ENCODE results near the gene DNASE2. TPM values are rescaled to one million over a fixed set of nuclear protein-coding genes. Genes with fewer than 3 reads are reported as not detected.

DNASE2 gene
- total RNA-seq, 1 donor from 2014 or later, result 23.6 TPM

DNA sequence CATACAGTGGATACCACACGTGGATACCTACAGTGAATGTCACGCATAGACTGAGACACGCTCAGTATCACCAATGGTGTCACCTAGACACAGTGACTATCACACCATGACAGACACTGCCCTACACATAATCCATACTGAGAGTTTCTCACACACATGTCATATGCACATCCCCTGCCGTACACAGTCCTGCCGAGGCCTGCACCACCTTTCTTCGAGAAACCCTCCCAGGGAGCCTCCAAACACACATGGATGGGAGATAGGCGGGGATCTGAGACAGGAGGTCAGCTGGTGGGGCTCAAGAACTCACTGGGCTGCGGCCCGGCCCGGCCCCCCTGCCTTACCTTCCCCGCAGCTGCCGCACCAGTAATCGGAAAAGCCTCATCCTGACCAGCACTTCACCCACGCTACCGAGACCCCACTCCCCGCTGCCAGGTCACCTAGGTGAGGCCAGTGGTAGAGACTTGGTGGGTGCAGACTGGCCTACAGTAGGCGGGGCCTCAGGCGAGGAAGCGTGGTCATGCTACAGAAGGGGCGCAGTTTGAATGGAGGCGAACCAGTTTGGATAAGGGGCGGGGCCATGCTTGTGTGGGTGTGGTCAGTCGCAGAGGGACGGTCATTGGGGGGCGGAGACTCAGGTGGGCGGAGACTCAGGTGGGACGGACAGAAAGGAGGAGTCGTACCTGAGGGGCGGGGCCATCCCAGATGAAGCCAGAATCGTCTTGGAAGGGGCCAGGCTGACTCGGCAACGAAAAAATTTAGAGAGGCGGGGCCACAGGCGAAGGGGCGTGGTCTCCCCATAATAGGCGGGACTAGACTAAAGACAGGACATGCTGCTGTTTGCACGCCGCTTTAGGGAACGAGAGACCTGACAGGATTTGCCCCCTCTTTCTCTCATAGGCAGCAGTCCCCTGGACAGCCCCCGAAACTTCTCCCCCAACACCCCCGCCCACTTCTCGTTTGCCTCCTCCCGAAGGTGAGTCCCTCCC, 40.9 kb downstream of the DNASE2 start:
- peaks cover 35% of the 10 kb centered on the region for H3K27me3 ChIP-seq
- H3K9me3 ChIP-seq, result no peaks in the 10 kb centered on the region
- H3K36me3 ChIP-seq, result no peaks in the 10 kb centered on the region
- H3K4me1 ChIP-seq, result peaks cover 9% of the 10 kb centered on the region
- no peak overlapping the region for H3K4me3 ChIP-seq
- no peak overlapping the region for H3K27ac ChIP-seq
- intact Hi-C loops (cut with DNase I), result no loop called here
- TF ChIP-seq POLR2A (IDR thresholded peaks at IDR 0.05) (no peak), POLR2AphosphoS5 (IDR thresholded peaks at IDR 0.05; ENCODE audit: insufficient read depth in 1 of 2, low read depth in 1 of 2) (no peak)
- TF ChIP-seq, protein P1, sequence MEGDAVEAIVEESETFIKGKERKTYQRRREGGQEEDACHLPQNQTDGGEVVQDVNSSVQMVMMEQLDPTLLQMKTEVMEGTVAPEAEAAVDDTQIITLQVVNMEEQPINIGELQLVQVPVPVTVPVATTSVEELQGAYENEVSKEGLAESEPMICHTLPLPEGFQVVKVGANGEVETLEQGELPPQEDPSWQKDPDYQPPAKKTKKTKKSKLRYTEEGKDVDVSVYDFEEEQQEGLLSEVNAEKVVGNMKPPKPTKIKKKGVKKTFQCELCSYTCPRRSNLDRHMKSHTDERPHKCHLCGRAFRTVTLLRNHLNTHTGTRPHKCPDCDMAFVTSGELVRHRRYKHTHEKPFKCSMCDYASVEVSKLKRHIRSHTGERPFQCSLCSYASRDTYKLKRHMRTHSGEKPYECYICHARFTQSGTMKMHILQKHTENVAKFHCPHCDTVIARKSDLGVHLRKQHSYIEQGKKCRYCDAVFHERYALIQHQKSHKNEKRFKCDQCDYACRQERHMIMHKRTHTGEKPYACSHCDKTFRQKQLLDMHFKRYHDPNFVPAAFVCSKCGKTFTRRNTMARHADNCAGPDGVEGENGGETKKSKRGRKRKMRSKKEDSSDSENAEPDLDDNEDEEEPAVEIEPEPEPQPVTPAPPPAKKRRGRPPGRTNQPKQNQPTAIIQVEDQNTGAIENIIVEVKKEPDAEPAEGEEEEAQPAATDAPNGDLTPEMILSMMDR (IDR thresholded peaks at IDR 0.05), result no peak
- no peak for DNase-seq (ENCODE audit: extremely low spot score in 2 of 2)

DNA sequence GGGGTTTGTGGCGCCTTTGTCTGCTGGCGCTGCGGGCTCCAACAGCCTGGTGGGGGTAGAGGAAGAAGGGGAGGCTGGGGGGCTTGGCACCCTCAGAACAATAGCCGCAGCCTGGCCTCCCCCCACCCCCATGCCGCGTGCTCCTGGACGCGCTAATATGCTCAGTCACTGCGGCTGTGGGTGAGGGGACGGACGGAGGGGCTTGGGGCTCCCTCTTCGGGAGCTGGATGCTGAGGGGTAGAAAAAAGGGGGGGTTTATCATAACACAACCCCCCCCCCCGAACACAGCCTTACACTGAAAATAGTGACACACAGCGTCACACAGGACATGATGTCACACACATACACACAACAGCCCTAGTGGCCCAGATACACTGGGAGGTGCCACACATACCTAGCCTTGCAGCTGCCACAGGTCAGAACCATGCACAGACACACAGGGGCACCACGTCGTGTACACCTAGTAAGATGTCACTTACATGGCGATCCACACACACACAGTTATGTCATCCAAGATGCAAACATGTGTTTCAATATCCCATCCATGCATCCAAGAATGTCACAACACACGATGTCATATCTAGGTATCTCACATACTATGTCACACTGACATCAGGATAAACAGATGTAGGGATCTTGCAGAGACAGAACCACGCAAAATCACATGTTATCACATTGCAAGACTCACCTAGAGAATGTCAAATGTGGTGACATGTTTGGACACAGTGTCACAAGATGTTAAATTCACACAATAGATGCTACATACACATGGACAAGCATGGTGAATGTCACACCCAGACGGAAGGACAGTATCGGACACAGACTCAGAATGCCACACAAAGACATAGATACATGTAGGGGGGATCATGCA, 42.1 kb downstream of the DNASE2 start:
- no peaks in the 10 kb centered on the region for H3K36me3 ChIP-seq
- peak overlapping the region; percentile 22 to 28 for H3K4me3 ChIP-seq
- no peak for DNase-seq (ENCODE audit: extremely low spot score in 2 of 2)
- H3K27ac ChIP-seq, result no peak overlapping the region
- H3K27me3 ChIP-seq, result peaks cover 39% of the 10 kb centered on the region
- peaks cover 13% of the 10 kb centered on the region for H3K4me1 ChIP-seq
- no peaks in the 10 kb centered on the region for H3K9me3 ChIP-seq
- TF ChIP-seq, protein P1 (IDR thresholded peaks at IDR 0.05), result no peak
- intact Hi-C loops (cut with DNase I), result no loop called here

DNA sequence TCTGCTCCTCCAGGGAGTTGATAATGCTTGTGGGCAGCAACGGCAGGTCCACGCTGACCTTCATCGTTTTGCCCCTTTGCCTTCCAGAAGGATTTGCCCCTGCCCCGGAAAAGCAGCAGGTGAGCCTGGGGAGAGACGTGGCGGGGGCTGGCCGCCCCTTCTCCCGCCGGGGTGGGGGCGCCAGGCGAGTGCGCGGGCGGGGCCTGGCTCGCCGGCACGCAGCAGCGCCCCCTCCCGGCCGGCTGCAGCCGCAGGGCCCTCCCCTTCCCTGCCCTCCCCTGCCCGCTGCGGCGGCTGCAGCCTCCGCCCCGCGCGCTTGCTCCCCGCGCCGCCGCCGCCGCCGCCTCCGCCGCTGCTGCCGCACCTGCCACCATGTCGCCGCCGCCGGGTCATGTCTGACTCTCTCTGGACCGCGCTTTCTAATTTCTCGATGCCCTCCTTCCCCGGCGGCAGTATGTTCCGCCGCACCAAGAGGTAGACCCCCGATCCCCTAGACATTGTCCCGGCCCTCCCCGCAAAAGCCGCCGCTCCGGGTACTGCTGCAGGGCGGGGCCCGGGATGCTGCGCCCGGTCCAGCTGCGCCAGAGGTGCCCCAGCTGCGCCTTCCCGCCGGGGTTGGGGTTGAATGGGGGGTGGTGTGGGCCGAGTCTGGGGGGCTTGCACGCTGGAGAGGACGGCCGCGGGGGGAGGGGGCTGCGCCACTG, 42.9 kb downstream of the DNASE2 start, which contains the start of gene MAST1:
Gene MAST1, plus strand, starts transcription at position 334 of the 704 bp plus-strand sequence. Its CDS starts 58 bp downstream, at position 392.
- Histone ChIP-seq H3K27me3 (peaks cover 43% of the 10 kb centered on the region), H3K9me3 (no peaks in the 10 kb centered on the region), H3K27ac (no peak within 1 kb of the TSS), H3K4me1 (peaks cover 21% of the 10 kb centered on the region), H3K36me3 (no peaks in the 10 kb centered on the region), H3K4me3 (peak within 1 kb of the TSS; percentile 22 to 28)
- TF ChIP-seq, protein P1 (IDR thresholded peaks at IDR 0.05), result no peak
- TF ChIP-seq POLR2AphosphoS5 (IDR thresholded peaks at IDR 0.05; ENCODE audit: insufficient read depth in 1 of 2, low read depth in 1 of 2), result no peak
- TF ChIP-seq POLR2A (IDR thresholded peaks at IDR 0.05), result no peak
- DNase-seq (ENCODE audit: extremely low spot score in 2 of 2), result no peak
- intact Hi-C loops (cut with DNase I), result no loop called here

DNA sequence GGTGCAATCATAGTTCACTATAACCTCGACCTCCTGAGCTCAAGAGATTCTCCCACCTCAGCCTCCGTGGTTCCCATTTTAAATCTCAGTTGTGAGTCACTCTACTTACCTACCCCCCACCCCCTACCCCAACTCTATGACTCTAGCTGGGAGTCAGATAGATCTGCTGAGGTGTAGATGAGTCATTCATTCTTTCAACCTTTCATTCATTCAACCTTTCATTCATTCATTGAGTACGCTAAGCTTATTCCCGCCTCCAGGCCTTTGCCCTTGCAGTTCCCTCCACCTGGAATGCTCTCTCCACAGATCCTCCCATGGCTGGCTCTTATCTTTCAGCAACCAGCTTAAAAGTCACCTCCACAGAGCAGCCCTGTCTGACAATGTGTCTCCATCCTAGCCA, 44.0 kb downstream of the DNASE2 start:
- no peaks in the 10 kb centered on the region for H3K36me3 ChIP-seq
- H3K4me3 ChIP-seq, result no peak overlapping the region
- no peaks in the 10 kb centered on the region for H3K9me3 ChIP-seq
- peaks cover 51% of the 10 kb centered on the region for H3K27me3 ChIP-seq
- intact Hi-C loops (cut with DNase I), result no loop called here
- DNase-seq (ENCODE audit: extremely low spot score in 2 of 2), result no peak
- H3K27ac ChIP-seq, result no peak overlapping the region
- peaks cover 26% of the 10 kb centered on the region for H3K4me1 ChIP-seq
- no peak for TF ChIP-seq POLR2AphosphoS5 (IDR thresholded peaks at IDR 0.05; ENCODE audit: insufficient read depth in 1 of 2, low read depth in 1 of 2)
- TF ChIP-seq, protein P1 (IDR thresholded peaks at IDR 0.05), result no peak
- TF ChIP-seq POLR2A (IDR thresholded peaks at IDR 0.05), result no peak

All from vagina (tissue), 2 donors.